Measurements from ENCODE around the gene RANBP3L.
"Not testable (repeated sequence)": the region's sequence is repeated elsewhere in the genome, so short reads cannot be mapped to it uniquely, and the experiment has no call there.

RANBP3L gene

GRCh38 chr5:36285837-36286615 is 15.7 kb downstream of the RANBP3L start:
- no peak for DNase-seq (ENCODE audit: low spot score)

- not testable (repeated sequence) for DNase-seq (ENCODE audit: low spot score)
Measured at GRCh38 chr5:36283775-36284174, 17.9 kb downstream of the RANBP3L start.

GRCh38 chr5:36281626-36282025 is 20.1 kb downstream of the RANBP3L start:
- DNase-seq (ENCODE audit: low spot score), result no peak

GRCh38 chr5:36279054-36279698 is 22.5 kb downstream of the RANBP3L start:
- DNase-seq (ENCODE audit: low spot score), result no peak

- no peak for DNase-seq (ENCODE audit: low spot score)
Measured at GRCh38 chr5:36277521-36278176, 24.1 kb downstream of the RANBP3L start.

GRCh38 chr5:36276864-36277263 is 24.8 kb downstream of the RANBP3L start:
- no peak for DNase-seq (ENCODE audit: low spot score)

GRCh38 chr5:36273809-36274526 is 27.7 kb downstream of the RANBP3L start:
- no peak for DNase-seq (ENCODE audit: low spot score)

GRCh38 chr5:36272136-36272690 is 29.5 kb downstream of the RANBP3L start:
- no peak for DNase-seq (ENCODE audit: low spot score)

- DNase-seq (ENCODE audit: low spot score), result no peak
Measured at GRCh38 chr5:36270876-36271575, 30.7 kb downstream of the RANBP3L start.

- DNase-seq (ENCODE audit: low spot score), result no peak
Measured at GRCh38 chr5:36270175-36270574, 31.5 kb downstream of the RANBP3L start.

GRCh38 chr5:36269478-36269877 is 32.2 kb downstream of the RANBP3L start:
- DNase-seq (ENCODE audit: low spot score), result no peak

- DNase-seq (ENCODE audit: low spot score), result no peak
Measured at GRCh38 chr5:36267905-36268304, 33.8 kb downstream of the RANBP3L start.

GRCh38 chr5:36264202-36264760 is 37.4 kb downstream of the RANBP3L start:
- DNase-seq (ENCODE audit: low spot score), result no peak

GRCh38 chr5:36261186-36261585 is 40.5 kb downstream of the RANBP3L start:
- DNase-seq (ENCODE audit: low spot score), result no peak

- no peak for DNase-seq (ENCODE audit: low spot score)
Measured at GRCh38 chr5:36253575-36253974, 48.1 kb downstream of the RANBP3L start.

- no peak for DNase-seq (ENCODE audit: low spot score)
Measured at GRCh38 chr5:36252722-36253365, 48.9 kb downstream of the RANBP3L start.

- no peak for DNase-seq (ENCODE audit: low spot score)
Measured at GRCh38 chr5:36251218-36251617, 50.5 kb downstream of the RANBP3L start.

- no peak for DNase-seq (ENCODE audit: low spot score)
Measured at GRCh38 chr5:36250427-36250826, 51.3 kb downstream of the RANBP3L start.

GRCh38 chr5:36246036-36246800 is 55.5 kb downstream of the RANBP3L start:
- DNase-seq (ENCODE audit: low spot score), result no peak

- DNase-seq (ENCODE audit: low spot score), result no peak
Measured at GRCh38 chr5:36244076-36244475, 57.6 kb downstream of the RANBP3L start.

Measured in left forelimb (tissue), 1 donor.